Fibroblast of skin of back (primary cell): ENCODE results near the gene SH3PXD2A. TPM values are rescaled to one million over a fixed set of nuclear protein-coding genes. Genes with fewer than 3 reads are reported as not detected.

Experiments
- DNase-seq: peaks from one replicate; pipeline ENCODE4 v3.0.0-alpha.2; 2013
- polyA plus RNA-seq, 2 experiments: library from polyadenylated mRNA; unstranded; fragments of 120-200 nt; gene quantifications; one replicate each; pipeline ENCODE4 v1.2.1, GENCODE V29; 2013; ENCODE audit not compliant: insufficient read length in 2 of 2

The SH3PXD2A gene
- polyA plus RNA-seq (2013, experiment 1 of 2; ENCODE audit: insufficient read length): 39.3 TPM
- 63.8 TPM for polyA plus RNA-seq (2013, experiment 2 of 2; ENCODE audit: insufficient read length)

DNA sequence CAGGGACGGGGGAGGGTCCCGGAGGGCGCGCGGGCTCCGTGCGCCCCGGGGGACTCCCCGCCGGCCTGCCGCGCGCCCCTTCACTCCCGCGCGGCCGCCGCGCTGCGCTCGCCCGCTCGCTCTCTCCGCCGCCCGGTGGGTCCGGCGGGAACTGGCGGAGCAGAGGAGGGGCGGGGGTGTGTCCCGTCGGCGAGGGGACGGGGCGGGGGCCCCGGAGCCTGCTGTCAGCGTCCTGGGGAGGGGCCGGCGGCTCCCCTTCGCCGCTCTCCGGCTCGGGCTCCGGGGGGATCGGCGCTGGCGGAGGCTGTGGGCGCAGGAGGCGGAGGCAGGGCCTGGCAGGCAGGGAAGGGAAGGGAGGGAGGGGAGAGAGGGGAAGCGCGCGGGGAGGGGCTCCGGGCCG, at the start of gene SH3PXD2A:
SH3PXD2A (minus strand) TSS at position 153 of the 400 bp plus-strand sequence. CDS start 310 bp downstream, outside the sequence.
- DNase-seq: peak; percentile 48

DNA sequence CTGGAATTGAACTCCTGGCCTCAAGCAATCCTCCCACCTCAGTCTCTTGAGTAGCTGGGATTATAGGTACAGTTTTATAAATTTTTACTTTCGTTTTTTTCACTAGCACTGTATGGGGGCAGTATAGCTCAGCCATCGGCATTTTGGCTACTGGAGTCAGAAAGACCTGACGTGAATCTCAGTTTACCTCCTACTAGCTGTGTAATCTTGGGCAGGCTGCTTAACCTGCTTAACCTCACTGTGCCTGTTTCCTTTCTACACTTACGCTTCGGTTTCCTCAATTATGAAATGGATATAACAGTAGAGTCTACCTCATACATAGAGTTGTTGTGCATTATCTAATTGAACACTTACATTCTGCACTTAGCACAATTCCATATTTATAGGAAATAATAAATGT, 45.9 kb upstream of the SH3PXD2A start:
- no peak for DNase-seq

- DNase-seq: no peak
Observed at GRCh38 chr10:103899312-103899711, 43.9 kb upstream of the SH3PXD2A start.

GRCh38 chr10:103897241-103897774, 41.9 kb upstream of the SH3PXD2A start:
- DNase-seq: no peak

DNA sequence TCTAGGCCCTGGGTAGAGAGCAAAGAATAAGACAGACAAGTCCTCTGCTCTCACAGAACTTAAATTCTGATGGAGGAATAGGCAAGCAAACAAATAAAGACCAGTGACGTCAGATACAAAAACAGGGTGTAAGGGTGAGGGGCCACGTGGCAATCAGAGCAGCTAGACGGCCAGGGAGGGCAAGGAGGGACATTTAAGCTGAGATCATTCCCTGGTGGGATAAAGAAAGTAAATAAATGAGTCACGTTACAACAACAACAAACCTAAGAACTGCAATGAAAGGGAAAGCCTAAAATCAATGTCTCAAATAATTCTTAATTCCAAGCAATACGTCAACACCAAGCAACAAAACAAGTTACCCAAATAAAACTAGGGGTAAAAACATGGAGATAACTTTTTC, 40.8 kb upstream of the SH3PXD2A start:
- DNase-seq: peak; percentile 41

- peak; percentile 68 for DNase-seq
Observed at GRCh38 chr10:103895411-103896186, 40.2 kb upstream of the SH3PXD2A start.

DNA sequence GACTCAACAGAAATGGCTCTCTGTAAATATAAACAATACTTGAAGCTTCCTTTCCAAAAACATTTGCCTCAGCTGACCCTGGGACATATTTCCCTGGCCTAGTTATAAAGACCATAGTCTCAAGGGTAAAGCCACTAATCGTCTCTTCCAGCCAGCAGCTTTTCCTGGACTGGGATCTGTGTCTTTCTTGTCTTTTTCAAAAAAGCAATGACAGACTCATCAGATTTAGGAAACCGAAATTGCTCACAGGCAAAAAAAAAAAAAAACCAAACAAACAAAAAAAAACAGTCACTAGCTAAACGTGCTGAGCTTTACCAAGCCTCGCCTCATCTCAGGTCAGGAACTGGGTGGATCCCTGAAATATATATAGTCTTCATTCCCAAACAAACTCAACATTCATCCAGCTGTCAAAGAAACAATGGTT, 39.1 kb upstream of the SH3PXD2A start:
- DNase-seq: peak; percentile 20

DNA sequence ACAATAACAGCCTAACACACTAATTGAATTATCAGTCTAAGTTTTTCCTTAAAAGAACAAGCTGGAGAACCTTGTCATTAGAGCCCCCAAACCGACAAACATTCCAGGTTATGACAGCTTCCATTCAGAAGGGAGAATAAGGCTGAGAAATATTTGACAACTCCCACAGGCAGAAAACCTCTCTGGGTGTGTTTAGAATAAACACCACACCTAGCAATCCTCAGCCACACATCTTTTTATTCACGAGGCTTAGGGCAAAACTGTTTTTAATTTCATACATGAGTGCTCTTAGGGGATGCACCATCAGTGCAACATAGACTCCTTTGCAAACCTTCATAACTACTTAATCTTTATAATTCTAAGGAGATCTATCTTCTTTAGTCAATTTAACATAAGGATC, 38.4 kb upstream of the SH3PXD2A start:
- DNase-seq: no peak

DNA sequence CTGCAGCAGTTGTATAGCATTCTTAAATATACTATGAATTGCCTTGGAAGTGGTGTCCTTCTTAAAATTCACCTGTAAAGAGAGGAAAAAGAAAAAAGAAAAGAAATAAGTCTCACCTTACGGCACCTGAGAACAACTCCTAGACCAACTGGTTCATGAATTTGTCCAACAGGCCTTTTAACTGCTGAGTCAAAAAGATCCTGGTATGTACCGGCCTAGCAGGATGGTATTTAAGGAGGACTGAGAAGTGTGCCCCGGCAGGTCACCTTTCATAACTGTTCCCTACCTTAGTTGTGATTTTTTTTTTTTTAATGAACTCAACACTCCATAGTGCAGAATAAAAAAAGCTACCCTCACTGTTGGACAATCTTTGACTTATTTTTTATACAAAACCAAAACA, 36.8 kb upstream of the SH3PXD2A start:
- DNase-seq: no peak

- no peak for DNase-seq
Observed at GRCh38 chr10:103890688-103891087, 35.3 kb upstream of the SH3PXD2A start.

GRCh38 chr10:103890194-103890658, 34.9 kb upstream of the SH3PXD2A start:
- no peak for DNase-seq

GRCh38 chr10:103889121-103889720, 33.8 kb upstream of the SH3PXD2A start:
- DNase-seq: no peak

GRCh38 chr10:103888113-103888841, 32.9 kb upstream of the SH3PXD2A start:
- DNase-seq: peak; percentile 84

- DNase-seq: peak; percentile 80
Observed at GRCh38 chr10:103885617-103886016, 30.2 kb upstream of the SH3PXD2A start.

DNA sequence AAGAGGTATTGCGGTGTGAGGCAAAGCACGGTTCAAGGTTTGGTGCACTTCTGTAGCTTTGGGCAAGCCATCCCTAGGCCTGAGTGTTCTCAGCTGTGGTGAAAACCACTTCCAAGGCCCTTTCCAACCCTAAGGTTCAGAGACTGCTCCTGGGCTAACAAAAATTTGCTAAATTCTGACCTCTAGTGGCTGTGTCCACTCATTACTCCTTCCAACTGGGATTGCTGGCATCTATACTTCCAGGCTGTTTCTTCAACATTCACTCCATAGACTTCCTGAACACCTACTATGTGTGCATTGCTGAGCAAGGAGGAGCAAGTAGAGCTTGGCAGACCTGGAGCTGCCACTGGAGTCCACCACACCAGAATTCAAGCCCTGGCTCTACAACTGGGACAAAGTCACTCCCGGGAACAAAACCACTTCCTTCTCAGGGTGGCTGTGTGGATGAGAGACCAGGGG, 29.3 kb upstream of the SH3PXD2A start:
- peak; percentile 60 for DNase-seq

GRCh38 chr10:103882285-103883007, 27.1 kb upstream of the SH3PXD2A start:
- DNase-seq: no peak

DNA sequence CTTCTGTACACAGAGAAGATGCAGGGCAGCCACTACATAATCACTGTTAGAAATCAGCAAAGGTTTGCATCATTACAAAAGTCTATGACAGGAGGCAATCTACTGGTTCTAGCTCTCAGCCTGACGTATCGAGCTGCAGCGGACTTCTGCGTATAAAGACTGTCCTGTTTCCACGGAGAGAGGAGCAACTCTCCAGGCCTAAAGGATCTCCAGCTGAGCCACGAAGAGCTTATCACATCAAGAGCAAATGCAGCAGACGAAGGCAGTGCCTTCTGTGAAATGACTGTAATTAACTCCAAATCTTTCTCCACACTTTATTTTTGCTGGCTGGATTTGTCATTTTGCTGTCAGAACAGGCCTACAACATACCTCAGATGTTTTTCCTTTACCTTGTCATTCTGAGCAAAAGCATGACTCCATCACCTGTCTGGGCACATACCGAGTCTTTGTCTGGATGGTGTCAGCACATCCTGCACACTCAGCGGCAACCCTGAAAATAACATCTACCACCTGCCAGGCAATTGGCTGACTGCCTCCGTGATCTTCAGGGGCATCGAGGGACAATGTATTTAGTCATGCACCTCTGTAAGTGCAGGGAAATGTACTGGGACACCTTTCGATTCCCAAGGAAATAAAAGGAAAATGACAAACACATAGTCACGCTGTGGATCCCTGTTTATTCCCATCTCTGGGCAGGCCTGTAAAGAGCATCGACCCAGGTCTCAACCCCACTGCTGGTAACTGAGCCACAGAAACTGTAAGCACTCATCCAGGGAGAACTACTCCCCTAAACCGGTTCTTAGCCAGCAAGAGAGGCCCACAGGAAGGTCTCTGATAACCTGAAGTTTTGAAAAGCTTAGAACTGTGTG, 26.3 kb upstream of the SH3PXD2A start:
- no peak for DNase-seq

DNA sequence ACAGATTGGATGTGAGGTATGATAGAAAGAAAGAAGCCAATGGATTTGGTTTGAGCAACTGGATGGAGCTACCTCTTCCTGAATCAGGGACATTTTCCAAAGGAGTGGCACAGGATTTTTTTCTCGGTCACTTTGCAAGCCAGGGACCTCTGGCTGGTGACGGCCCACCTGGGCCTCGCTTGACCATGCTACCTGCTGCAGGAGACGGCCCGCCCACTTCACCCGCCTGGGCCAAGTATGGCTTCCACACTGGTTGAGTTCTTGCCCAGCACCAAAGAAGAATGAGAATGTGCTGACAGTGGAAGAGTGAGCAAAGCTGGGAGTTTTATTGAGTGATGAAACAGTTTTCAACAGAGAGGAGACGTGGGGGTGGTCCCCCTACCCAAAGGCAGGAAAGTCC, 24.5 kb upstream of the SH3PXD2A start:
- no peak for DNase-seq

GRCh38 chr10:103879409-103879808, 24.0 kb upstream of the SH3PXD2A start:
- DNase-seq: no peak

GRCh38 chr10:103877861-103878260, 22.5 kb upstream of the SH3PXD2A start:
- no peak for DNase-seq

- no peak for DNase-seq
Observed at GRCh38 chr10:103876155-103876554, 20.8 kb upstream of the SH3PXD2A start.
